ENCODE data around the gene FOXN1. TPM values are rescaled to one million over a fixed set of nuclear protein-coding genes. Genes with fewer than 3 reads are reported as not detected.

FOXN1 gene
- total and polyA plus RNA-seq, 10 of the 15 experiments (the other 5 are each of a cell fraction or from before 2014, with no cell fraction given): not detected

DNA sequence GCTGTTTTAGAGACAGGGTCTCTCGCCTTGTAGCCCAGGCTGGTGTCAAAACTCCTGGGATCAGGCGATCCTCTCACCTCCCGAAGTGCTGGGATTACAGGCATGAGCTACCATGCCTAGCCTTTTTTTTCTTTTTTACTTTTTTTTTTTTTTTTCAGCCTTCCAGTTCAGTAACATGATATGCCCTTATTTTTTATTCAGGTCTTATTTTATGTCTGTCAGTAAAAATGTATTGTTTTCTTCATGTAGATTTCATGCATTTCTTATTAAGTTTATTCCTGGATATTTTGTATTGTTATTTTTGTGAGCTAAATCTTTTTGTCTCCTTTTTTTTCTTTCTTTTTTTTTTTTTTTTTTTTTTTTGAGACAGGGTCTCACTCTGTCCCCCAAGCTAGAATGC, 2.7 kb upstream of the FOXN1 start:
- WGBS (ENCODE audit: insufficient coverage, insufficient replicate concordance, low lambda C conversion rate, missing lambda C conversion rate): 96% methylated on average over 3 of the region's 3 CpGs
- intact Hi-C loops (cut with micrococcal nuclease; ENCODE audit: unreplicated experiment): no loop called here
- ChIA-PET POLR2A (interaction anchor here (0.6 to 5.8 kb wide), 11 partner anchors 9 to 175 kb away, joined by 3 to 48 read pairs (median 4); partner anchors contain the start of genes ALDOC, PIGS and UNC119), CTCF (interaction anchor here (0.7 to 16.1 kb wide), 6 partner anchors 8 to 158 kb away, joined by 3 to 316 read pairs (median 4); partner anchors contain the start of genes SDF2, SUPT6H and UNC119), RAD21 (ENCODE audit: unreplicated experiment) (interaction anchor here (0.7 to 1.8 kb wide), 4 partner anchors 8 to 143 kb away, joined by 3 to 6 read pairs (median 3); no protein-coding TSS in a partner anchor), SMC1A (ENCODE audit: uncharacterized antibody, unreplicated experiment) (interaction anchor here (0.9 to 7.7 kb wide), 7 partner anchors 9 to 65 kb away, joined by 3 to 53 read pairs (median 6); no protein-coding TSS in a partner anchor)
- in situ Hi-C loops (cut with MboI): no loop called here
- no peak overlapping the region for H2AFZ ChIP-seq (ENCODE audit: control insufficient read depth, low read depth, low read length)
- no peaks in the 10 kb centered on the region for H3K9me3 ChIP-seq (replicated peaks; ENCODE audit: control insufficient read depth, insufficient read depth, low read length)
- no peaks in the 10 kb centered on the region for H3K36me3 ChIP-seq (ENCODE audit: control insufficient read depth in 2 of 2, insufficient read depth in 2 of 2, low read length in 1 of 2)
- H3K4me3 ChIP-seq: no peak overlapping the region
- no peak overlapping the region for H3K27ac ChIP-seq (ENCODE audit: control insufficient read depth, insufficient read depth)
- DNase-seq (ENCODE audit: low read depth, low spot score) (no peak), FAIRE-seq (no peak), ATAC-seq (no peak)
- peaks cover 41% of the 10 kb centered on the region for H3K4me1 ChIP-seq (ENCODE audit: control insufficient read depth, insufficient read depth, low read length)
- no peaks in the 10 kb centered on the region for H4K20me1 ChIP-seq (ENCODE audit: control insufficient read depth, insufficient read depth)
- no peak overlapping the region for H3K9ac ChIP-seq (ENCODE audit: control insufficient read depth, insufficient read depth, low read length)
- BruUV-seq (replicated peaks): no TSS peak
- H3K27me3 ChIP-seq (replicated peaks in 1 of 2; ENCODE audit: control insufficient read depth in 2 of 2, insufficient read depth in 2 of 2, low read length in 1 of 2): no peaks in the 10 kb centered on the region
- H3K79me2 ChIP-seq (ENCODE audit: control insufficient read depth, insufficient read depth, low read length): peaks cover 6% of the 10 kb centered on the region
- no peak overlapping the region for H3K4me2 ChIP-seq (ENCODE audit: control insufficient read depth, insufficient read depth)
- TF ChIP-seq, protein P1, sequence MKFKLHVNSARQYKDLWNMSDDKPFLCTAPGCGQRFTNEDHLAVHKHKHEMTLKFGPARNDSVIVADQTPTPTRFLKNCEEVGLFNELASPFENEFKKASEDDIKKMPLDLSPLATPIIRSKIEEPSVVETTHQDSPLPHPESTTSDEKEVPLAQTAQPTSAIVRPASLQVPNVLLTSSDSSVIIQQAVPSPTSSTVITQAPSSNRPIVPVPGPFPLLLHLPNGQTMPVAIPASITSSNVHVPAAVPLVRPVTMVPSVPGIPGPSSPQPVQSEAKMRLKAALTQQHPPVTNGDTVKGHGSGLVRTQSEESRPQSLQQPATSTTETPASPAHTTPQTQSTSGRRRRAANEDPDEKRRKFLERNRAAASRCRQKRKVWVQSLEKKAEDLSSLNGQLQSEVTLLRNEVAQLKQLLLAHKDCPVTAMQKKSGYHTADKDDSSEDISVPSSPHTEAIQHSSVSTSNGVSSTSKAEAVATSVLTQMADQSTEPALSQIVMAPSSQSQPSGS (IDR thresholded peaks at IDR 0.05; ENCODE audit: low read length): no peak
- TF ChIP-seq, protein P2, sequence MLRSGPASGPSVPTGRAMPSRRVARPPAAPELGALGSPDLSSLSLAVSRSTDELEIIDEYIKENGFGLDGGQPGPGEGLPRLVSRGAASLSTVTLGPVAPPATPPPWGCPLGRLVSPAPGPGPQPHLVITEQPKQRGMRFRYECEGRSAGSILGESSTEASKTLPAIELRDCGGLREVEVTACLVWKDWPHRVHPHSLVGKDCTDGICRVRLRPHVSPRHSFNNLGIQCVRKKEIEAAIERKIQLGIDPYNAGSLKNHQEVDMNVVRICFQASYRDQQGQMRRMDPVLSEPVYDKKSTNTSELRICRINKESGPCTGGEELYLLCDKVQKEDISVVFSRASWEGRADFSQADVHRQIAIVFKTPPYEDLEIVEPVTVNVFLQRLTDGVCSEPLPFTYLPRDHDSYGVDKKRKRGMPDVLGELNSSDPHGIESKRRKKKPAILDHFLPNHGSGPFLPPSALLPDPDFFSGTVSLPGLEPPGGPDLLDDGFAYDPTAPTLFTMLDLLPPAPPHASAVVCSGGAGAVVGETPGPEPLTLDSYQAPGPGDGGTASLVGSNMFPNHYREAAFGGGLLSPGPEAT (IDR thresholded peaks at IDR 0.05; ENCODE audit: low read depth): no peak
- TF ChIP-seq, protein P3, sequence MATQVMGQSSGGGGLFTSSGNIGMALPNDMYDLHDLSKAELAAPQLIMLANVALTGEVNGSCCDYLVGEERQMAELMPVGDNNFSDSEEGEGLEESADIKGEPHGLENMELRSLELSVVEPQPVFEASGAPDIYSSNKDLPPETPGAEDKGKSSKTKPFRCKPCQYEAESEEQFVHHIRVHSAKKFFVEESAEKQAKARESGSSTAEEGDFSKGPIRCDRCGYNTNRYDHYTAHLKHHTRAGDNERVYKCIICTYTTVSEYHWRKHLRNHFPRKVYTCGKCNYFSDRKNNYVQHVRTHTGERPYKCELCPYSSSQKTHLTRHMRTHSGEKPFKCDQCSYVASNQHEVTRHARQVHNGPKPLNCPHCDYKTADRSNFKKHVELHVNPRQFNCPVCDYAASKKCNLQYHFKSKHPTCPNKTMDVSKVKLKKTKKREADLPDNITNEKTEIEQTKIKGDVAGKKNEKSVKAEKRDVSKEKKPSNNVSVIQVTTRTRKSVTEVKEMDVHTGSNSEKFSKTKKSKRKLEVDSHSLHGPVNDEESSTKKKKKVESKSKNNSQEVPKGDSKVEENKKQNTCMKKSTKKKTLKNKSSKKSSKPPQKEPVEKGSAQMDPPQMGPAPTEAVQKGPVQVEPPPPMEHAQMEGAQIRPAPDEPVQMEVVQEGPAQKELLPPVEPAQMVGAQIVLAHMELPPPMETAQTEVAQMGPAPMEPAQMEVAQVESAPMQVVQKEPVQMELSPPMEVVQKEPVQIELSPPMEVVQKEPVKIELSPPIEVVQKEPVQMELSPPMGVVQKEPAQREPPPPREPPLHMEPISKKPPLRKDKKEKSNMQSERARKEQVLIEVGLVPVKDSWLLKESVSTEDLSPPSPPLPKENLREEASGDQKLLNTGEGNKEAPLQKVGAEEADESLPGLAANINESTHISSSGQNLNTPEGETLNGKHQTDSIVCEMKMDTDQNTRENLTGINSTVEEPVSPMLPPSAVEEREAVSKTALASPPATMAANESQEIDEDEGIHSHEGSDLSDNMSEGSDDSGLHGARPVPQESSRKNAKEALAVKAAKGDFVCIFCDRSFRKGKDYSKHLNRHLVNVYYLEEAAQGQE (IDR thresholded peaks at IDR 0.05; ENCODE audit: low read depth, low read length): no peak
- no peak for TF ChIP-seq TARDBP (IDR thresholded peaks at IDR 0.05; ENCODE audit: borderline replicate concordance)
- no peak for TF ChIP-seq LARP7 (IDR thresholded peaks at IDR 0.05)
- no peak for TF ChIP-seq MEF2A (IDR thresholded peaks at IDR 0.05; ENCODE audit: insufficient read depth, low read depth, low read length)
- TF ChIP-seq YBX1 (IDR thresholded peaks at IDR 0.05): no peak
- TF ChIP-seq, protein P4, sequence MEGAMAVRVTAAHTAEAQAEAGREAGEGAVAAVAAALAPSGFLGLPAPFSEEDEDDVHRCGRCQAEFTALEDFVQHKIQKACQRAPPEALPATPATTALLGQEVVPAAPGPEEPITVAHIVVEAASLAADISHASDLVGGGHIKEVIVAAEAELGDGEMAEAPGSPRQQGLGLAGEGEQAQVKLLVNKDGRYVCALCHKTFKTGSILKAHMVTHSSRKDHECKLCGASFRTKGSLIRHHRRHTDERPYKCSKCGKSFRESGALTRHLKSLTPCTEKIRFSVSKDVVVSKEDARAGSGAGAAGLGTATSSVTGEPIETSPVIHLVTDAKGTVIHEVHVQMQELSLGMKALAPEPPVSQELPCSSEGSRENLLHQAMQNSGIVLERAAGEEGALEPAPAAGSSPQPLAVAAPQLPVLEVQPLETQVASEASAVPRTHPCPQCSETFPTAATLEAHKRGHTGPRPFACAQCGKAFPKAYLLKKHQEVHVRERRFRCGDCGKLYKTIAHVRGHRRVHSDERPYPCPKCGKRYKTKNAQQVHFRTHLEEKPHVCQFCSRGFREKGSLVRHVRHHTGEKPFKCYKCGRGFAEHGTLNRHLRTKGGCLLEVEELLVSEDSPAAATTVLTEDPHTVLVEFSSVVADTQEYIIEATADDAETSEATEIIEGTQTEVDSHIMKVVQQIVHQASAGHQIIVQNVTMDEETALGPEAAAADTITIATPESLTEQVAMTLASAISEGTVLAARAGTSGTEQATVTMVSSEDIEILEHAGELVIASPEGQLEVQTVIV (IDR thresholded peaks at IDR 0.05; ENCODE audit: borderline replicate concordance, partially characterized antibody): no peak
- TF ChIP-seq JUND (IDR thresholded peaks at IDR 0.05; ENCODE audit: low read depth, low read length): no peak
- no peak for TF ChIP-seq MEF2B (IDR thresholded peaks at IDR 0.05; ENCODE audit: partially characterized antibody, poor library complexity, severe bottlenecking)
- no peak for TF ChIP-seq RAD21 (IDR thresholded peaks at IDR 0.05; ENCODE audit: insufficient read depth, low read depth, low read length)
- no peak for TF ChIP-seq ATF7 (IDR thresholded peaks at IDR 0.05; ENCODE audit: low read depth)
- no peak for TF ChIP-seq HDAC2 (IDR thresholded peaks at IDR 0.05)

Data from GM12878 (cell line).